ENCODE measurements around the gene CDH12.

DNA sequence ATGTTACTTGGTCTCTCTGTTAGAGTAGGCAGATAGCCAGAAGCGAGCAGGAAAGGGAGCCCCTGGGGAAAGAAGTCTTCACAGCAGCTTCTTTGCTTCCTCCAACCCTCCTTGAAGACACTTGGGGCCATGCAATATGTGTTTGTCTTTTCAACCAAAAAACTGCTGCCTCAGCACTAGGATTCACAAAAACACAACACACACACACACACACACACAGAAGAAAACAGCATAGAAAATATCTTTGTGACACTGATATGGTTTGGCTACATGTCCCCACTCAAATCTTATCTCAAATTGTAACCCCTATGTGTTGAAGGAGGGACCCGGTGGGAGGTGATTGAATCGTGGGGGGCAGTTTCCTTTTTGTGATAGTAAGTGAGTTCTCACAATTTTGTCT, 133.3 kb downstream of the CDH12 start:
- TF ChIP-seq CEBPB (IDR thresholded peaks at IDR 0.05) (no peak), ZBTB7A (IDR thresholded peaks at IDR 0.05; ENCODE audit: low read depth) (no peak), CREB1 (IDR thresholded peaks at IDR 0.05; ENCODE audit: low read depth) (no peak), TEAD4 (IDR thresholded peaks at IDR 0.05) (no peak)
